GM15510 (cell line): ENCODE results near the gene KRTAP12-1.
"Not testable (repeated sequence)": the region's sequence is repeated elsewhere in the genome, so short reads cannot be mapped to it uniquely, and the experiment has no call there.

Source experiments
- POLR2A ChIP-seq: IDR thresholded peaks from 3 replicates; pipeline ENCODE4 v1.6.1; 2011; ENCODE audit warnings: borderline replicate concordance; ENCODE audit not compliant: insufficient read length; ENCODE audit errors: extremely low read depth

KRTAP12-1 gene

DNA sequence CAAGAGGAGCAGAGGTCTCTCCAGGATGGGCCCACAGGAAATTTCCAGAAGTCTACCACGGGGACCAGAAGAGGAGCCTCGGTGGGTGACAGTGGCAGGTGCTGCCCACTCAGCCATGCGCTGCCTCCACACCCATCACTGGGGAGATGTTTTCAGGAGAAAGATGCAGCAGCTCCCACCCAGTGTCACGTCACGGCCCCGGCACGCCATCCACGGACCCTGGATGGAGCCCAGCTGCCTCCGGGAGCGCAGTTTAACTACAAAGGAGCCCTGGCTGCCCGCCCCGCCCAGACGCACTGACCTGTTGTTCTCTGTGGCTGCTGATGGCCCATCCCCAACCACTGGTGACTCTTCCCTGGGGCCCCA lies 22.7 kb upstream of the KRTAP12-1 start:
- no peak for TF ChIP-seq POLR2A

- TF ChIP-seq POLR2A: no peak
These were observed 22.0 kb upstream of the KRTAP12-1 start for GRCh38 chr21:44703731-44704635.

DNA sequence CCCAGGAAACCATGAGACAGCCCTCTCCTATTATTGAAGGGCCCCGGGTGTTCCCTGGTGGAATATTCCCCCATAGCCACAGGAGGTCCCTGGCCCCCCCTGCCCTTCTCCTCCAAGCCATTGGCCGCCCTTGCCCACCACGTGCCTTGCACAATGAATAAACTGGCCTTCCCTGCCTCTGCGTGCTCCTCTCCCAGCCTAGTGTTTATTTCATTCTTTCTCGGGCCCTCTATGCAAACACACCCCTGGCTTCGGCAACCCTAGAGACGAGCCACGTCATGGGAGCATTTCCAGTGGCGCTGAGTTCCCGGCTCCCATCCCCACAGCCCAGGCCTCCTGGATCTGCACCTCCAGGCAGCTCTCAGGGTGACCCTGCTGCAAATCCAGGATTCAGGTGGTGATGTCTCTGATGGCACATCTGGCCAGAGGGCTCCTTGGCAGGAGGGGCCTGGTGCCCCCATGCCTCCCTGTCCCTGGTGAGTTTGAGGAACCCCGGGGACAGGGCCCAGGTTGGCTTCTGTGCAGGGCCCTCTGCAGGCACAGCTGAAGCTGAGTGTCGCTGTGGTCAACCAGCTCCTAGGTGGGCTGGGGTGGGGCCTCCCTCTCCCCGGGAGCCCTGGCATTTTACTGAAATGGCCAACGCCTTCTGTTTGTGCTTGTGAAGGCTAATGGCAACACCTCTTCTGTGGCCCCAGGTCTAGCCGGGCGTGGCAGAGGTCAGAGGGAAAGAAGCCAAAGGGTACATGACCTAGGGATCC lies 21.2 kb upstream of the KRTAP12-1 start:
- TF ChIP-seq POLR2A: no peak

GRCh38 chr21:44702111-44702972 lies 20.4 kb upstream of the KRTAP12-1 start:
- no peak for TF ChIP-seq POLR2A

DNA sequence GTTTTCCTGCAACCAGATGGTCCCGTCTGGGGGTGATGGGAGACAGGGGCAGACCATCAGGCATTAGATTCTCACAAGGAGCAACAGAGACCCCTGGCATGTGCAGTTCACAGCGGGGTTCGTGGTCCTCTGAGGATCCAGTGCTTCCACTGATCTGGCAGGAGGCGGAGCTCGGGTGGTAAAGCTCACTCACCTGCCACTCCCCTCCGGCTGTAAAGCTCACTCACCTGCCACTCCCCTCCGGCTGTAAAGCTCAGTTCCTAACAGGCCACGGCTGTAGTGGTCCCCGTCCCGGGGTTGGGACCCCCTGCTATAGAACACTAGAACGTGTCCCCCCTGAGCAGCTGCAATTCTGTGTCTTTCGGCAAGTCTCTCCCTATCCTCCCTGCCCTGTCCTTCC lies 19.6 kb upstream of the KRTAP12-1 start:
- TF ChIP-seq POLR2A: no peak

DNA sequence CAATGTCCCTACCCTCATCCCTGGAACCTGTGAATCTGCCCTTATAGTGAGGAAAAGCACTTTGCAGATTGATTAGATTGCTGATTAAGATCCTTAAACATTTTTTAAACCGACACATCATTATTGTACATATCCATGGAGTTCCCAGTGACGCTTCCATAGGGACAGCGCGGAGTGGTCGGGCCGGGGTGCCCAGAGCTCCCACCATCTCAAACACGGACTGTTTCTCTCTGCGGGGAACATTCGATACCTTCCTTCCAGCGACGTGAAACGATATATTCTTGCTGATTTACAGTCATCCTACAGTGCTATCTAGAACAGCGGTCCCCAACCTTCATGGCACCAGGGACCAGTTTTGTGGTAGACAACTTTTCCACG lies 19.0 kb upstream of the KRTAP12-1 start:
- TF ChIP-seq POLR2A: no peak

GRCh38 chr21:44700101-44701022 lies 18.4 kb upstream of the KRTAP12-1 start:
- no peak for TF ChIP-seq POLR2A

- no peak for TF ChIP-seq POLR2A
These were observed 17.6 kb upstream of the KRTAP12-1 start for GRCh38 chr21:44699502-44700001.

GRCh38 chr21:44697811-44698734 lies 16.1 kb upstream of the KRTAP12-1 start:
- no peak for TF ChIP-seq POLR2A

- not testable (repeated sequence) for TF ChIP-seq POLR2A
These were observed 15.3 kb upstream of the KRTAP12-1 start, which contains the start of gene KRTAP10-12 for GRCh38 chr21:44697172-44697810. Gene KRTAP10-12 (plus strand): TSS chr21:44697172. CDS start chr21:44697202, 30 bp downstream.

- no peak for TF ChIP-seq POLR2A
These were observed 14.6 kb upstream of the KRTAP12-1 start for GRCh38 chr21:44696572-44696971.

GRCh38 chr21:44695641-44696040 lies 13.7 kb upstream of the KRTAP12-1 start:
- no peak for TF ChIP-seq POLR2A
